K562 (cell line): Measurements from ENCODE around the gene MAP3K19. TPM values are rescaled to one million over a fixed set of nuclear protein-coding genes. Genes with fewer than 3 reads are reported as not detected.

Source experiments
- E2F6 ChIP-seq, 2 experiments: IDR thresholded peaks; 2 replicates each; pipeline ENCODE4 v1.6.1; 2011; ENCODE audit warnings: borderline replicate concordance in 1 of 2, control low read depth in 1 of 2, low read depth in 1 of 2, low read length in 1 of 2, mild to moderate bottlenecking in 1 of 2, mixed read lengths in 1 of 2, moderate library complexity in 1 of 2; ENCODE audit not compliant: insufficient read depth in 1 of 2, insufficient read length in 1 of 2, poor library complexity in 1 of 2, severe bottlenecking in 1 of 2; ENCODE audit errors: extremely low read depth in 1 of 2
- GTF2F1 ChIP-seq: IDR thresholded peaks from 2 replicates; pipeline ENCODE4 v1.6.1; 2011; ENCODE audit warnings: low read depth, low read length, improper control_type of control experiment
- KDM1A ChIP-seq, 2 experiments: fragments of 450-650 bp; IDR thresholded peaks; 2 replicates each; pipeline ENCODE4 v1.6.1; 2016; ENCODE audit warnings: mild to moderate bottlenecking in 2 of 2
- KDM5B ChIP-seq: fragments of 200-600 bp; sonication (generic); IDR thresholded peaks from 2 replicates; pipeline ENCODE4 v1.6.1; 2012; ENCODE audit warnings: low read depth, mild to moderate bottlenecking, moderate library complexity, low read length, control low read depth, inconsistent platforms; ENCODE audit not compliant: insufficient replicate concordance
- NCOA2 ChIP-seq, 2 experiments: fragments of 450-650 bp; IDR thresholded peaks; 2 replicates each; pipeline ENCODE4 v1.6.1; 2018; ENCODE audit warnings: mild to moderate bottlenecking in 2 of 2, moderate library complexity in 1 of 2; ENCODE audit not compliant: partially characterized antibody in 2 of 2
- POLR2A ChIP-seq: fragments of 450-650 bp; conservative IDR thresholded peaks from 2 replicates; pipeline ENCODE4 v1.6.1; 2016
- RBM17 ChIP-seq: fragments of 200-400 bp; formaldehyde crosslinking; IDR thresholded peaks from 2 replicates; pipeline ENCODE4 v1.6.1; 2017; ENCODE audit warnings: low read depth, mild to moderate bottlenecking, low read length, borderline replicate concordance
- SMAD1 ChIP-seq: fragments of 150-350 bp; IDR thresholded peaks from 2 replicates; pipeline ENCODE4 v1.6.1; 2014; ENCODE audit warnings: low read length, low read depth; ENCODE audit not compliant: partially characterized antibody
- SMARCC2 ChIP-seq: fragments of 450-650 bp; IDR thresholded peaks from 2 replicates; pipeline ENCODE4 v1.6.1; 2017; ENCODE audit warnings: antibody characterized with exemption, moderate library complexity, mild to moderate bottlenecking, low read depth
- SUPT5H ChIP-seq: fragments of 450-650 bp; IDR thresholded peaks from 2 replicates; pipeline ENCODE4 v1.6.1; 2016
- XRCC3 ChIP-seq: fragments of 450-650 bp; IDR thresholded peaks from 2 replicates; pipeline ENCODE4 v1.6.1; 2017; ENCODE audit warnings: mild to moderate bottlenecking, moderate library complexity
- ZBTB2 ChIP-seq: fragments of 450-650 bp; IDR thresholded peaks from 2 replicates; pipeline ENCODE4 v1.6.1; 2016; ENCODE audit warnings: antibody characterized with exemption
- ZFPM2 ChIP-seq: fragments of 250-450 bp; sonication (Bioruptor Pico); IDR thresholded peaks from 2 replicates; pipeline ENCODE4 v1.5.1; 2022; ENCODE audit warnings: mild to moderate bottlenecking
- ZNF384 ChIP-seq: IDR thresholded peaks from 2 replicates; pipeline ENCODE4 v1.6.1; 2012; ENCODE audit warnings: low read depth, low read length, improper control_type of control experiment
- ZSCAN32 ChIP-seq: fragments of 450-650 bp; formaldehyde crosslinking; IDR thresholded peaks from 2 replicates; pipeline ENCODE4 v1.4.0; 2020; ENCODE audit warnings: mild to moderate bottlenecking, moderate library complexity
- polyA plus RNA-seq, 8 experiments: library from polyadenylated mRNA; depleted of rRNA in 4 of 8; stranded (reverse) in 5 of 8; unstranded in 3 of 8; fragments of >200 nt; fragmentation: Nextera tagmentation in 2 of 8; fragmentation: Illumina TruSeq in 1 of 8; extraction: Ambion mirVana in 2 of 8; extraction: Trizol in 1 of 8; gene quantifications; 2 replicates each; pipeline versions ENCODE4 v1.2.1 to v1.2.3, GENCODE V29; 2011 to 2014; ENCODE audit warnings: inconsistent platforms in 1 of 8, missing spikeins in 1 of 8
- total RNA-seq, 7 experiments: library from RNA; depleted of rRNA in 6 of 7; stranded (reverse); fragments of >200 nt in 6 of 7; fragmentation: Illumina TruSeq in 2 of 7; extraction: Trizol in 2 of 7; gene quantifications; 2 replicates each; pipeline versions ENCODE4 v1.2.1 to v1.2.3, GENCODE V29; 2011 to 2021; ENCODE audit warnings: low replicate concordance in 1 of 7
- TF ChIP-seq, protein P1 (sequence below), 2 experiments: fragments of 450-650 bp; formaldehyde crosslinking in 1 of 2; IDR thresholded peaks; 2 replicates each; pipeline versions ENCODE4 v1.4.0 to v1.6.1; 2014 to 2020; ENCODE audit warnings: mild to moderate bottlenecking in 2 of 2, borderline replicate concordance in 1 of 2, low read depth in 1 of 2

Gene MAP3K19
- total and polyA plus RNA-seq, 9 of the 15 experiments (the other 6 are each of a cell fraction or from before 2014, with no cell fraction given): 0.29 TPM; not detected in 8

- TF ChIP-seq, protein P1, sequence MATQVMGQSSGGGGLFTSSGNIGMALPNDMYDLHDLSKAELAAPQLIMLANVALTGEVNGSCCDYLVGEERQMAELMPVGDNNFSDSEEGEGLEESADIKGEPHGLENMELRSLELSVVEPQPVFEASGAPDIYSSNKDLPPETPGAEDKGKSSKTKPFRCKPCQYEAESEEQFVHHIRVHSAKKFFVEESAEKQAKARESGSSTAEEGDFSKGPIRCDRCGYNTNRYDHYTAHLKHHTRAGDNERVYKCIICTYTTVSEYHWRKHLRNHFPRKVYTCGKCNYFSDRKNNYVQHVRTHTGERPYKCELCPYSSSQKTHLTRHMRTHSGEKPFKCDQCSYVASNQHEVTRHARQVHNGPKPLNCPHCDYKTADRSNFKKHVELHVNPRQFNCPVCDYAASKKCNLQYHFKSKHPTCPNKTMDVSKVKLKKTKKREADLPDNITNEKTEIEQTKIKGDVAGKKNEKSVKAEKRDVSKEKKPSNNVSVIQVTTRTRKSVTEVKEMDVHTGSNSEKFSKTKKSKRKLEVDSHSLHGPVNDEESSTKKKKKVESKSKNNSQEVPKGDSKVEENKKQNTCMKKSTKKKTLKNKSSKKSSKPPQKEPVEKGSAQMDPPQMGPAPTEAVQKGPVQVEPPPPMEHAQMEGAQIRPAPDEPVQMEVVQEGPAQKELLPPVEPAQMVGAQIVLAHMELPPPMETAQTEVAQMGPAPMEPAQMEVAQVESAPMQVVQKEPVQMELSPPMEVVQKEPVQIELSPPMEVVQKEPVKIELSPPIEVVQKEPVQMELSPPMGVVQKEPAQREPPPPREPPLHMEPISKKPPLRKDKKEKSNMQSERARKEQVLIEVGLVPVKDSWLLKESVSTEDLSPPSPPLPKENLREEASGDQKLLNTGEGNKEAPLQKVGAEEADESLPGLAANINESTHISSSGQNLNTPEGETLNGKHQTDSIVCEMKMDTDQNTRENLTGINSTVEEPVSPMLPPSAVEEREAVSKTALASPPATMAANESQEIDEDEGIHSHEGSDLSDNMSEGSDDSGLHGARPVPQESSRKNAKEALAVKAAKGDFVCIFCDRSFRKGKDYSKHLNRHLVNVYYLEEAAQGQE (IDR thresholded peaks at IDR 0.05; ENCODE audit: borderline replicate concordance): no peak
- TF ChIP-seq, protein P1 (CRISPR knock-in tag; IDR thresholded peaks at IDR 0.05; ENCODE audit: low read depth): peak; percentile 82
- TF ChIP-seq ZSCAN32 (CRISPR knock-in tag) (no peak), SUPT5H (peak; percentile 97), RBM17 (no peak), GTF2F1 (no peak), E2F6 (IDR thresholded peaks at IDR 0.05; ENCODE audit: borderline replicate concordance in 1 of 2, extremely low read depth in 1 of 2, insufficient read depth in 1 of 2, insufficient read length in 1 of 2, low read depth in 1 of 2, low read length in 1 of 2, poor library complexity in 1 of 2, severe bottlenecking in 1 of 2) (no peak), KDM5B (peak; percentile 92), ZNF384 (no peak), NCOA2 (IDR thresholded peaks at IDR 0.05; ENCODE audit: partially characterized antibody in 2 of 2) (no peak), ZBTB2 (no peak), SMARCC2 (no peak), ZFPM2 (CRISPR knock-in tag) (no peak), KDM1A (IDR thresholded peaks at IDR 0.05) (no peak), POLR2A (peak; percentile 98), SMAD1 (peak; percentile 59), XRCC3 (no peak)
These were observed 5.0 kb upstream of the MAP3K19 start, which contains the start of gene RAB3GAP1 (continued) for GRCh38 chr2:135052042-135052876.
